ELF-1 (cell line): ENCODE data around the gene VWA5A.
"Not testable (repeated sequence)": the region's sequence is repeated elsewhere in the genome, so short reads cannot be mapped to it uniquely, and the experiment has no call there.

Source experiments
- DNase-seq: peaks from one replicate; pipeline ENCODE4 v3.0.0-alpha.2; 2016; ENCODE audit warnings: low read depth, low spot score

The VWA5A gene

DNA sequence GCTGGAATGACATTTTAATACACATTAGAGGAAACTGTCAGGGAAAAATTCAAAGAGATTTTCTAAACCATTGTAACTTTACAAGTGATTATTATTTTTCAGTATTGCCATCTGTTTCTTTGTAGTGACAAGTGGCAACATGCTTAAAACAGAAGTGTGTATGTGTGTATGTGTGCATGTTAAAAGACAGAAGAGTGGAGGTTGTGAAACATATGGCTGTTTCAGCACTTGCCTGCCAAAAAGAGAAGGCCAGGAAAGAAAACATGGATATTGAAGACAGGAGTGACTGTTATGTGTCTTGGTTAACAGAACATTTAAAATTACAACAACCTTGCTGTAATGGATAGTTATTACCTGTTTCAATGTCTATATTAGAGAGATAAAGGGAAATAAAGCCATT is 24.3 kb upstream of the VWA5A start:
- DNase-seq, result no peak

DNA sequence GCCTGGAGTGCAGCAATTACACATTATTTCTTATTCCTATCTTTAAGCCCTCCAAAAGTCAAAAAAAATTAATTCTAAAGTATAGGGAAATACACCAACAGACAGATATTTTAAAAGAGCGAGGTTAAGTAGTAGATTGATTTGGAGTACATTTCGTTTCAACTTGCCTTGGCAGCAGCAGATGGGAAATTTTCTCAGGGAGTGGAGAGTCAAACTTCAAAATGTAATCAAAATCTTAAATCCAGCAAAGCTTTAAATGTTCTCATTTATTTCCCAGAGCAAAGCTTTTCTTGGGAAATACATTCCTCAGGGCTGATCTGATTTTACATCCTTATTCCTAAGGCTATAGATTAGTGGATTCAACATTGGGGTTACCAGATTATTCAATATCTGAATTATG is 21.9 kb upstream of the VWA5A start:
- DNase-seq, result no peak

DNA sequence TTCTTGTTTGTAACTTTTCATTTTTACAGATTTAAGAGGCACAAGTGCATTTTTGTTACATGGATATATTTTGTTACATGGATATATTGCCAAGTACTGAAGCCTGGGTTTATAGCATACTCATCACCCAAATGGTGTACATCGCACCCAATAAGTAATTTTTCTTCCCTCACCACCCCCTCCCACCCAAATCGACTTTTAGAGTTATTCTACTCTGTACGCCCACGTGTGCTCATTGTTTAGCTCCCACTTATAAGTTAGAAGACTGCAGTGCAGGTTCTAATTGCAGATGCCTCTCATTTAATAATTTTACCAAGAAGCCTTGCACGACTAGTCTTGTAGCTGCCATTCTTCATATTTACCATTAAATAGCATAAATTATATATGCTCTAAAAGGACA is 20.5 kb upstream of the VWA5A start:
- no peak for DNase-seq

DNA sequence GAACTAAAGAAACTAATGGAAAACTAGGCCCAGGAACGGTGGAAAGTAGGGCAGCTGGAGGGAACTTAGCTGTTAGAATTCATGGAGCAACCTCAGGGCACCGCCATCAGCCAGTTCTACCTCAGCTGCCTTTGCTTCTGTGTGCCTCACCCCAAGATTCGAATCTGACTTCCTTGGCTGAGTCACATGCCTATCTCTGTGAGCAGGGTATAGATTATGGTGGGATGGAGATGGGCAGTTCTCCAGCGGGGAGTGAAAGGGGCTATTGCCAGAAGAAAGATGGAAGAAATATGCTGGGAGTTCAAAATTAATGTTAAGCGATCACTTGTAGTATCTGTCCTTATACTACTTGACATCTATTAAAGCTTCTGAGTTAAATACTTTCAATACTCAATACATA is 18.9 kb upstream of the VWA5A start:
- DNase-seq, result no peak

DNA sequence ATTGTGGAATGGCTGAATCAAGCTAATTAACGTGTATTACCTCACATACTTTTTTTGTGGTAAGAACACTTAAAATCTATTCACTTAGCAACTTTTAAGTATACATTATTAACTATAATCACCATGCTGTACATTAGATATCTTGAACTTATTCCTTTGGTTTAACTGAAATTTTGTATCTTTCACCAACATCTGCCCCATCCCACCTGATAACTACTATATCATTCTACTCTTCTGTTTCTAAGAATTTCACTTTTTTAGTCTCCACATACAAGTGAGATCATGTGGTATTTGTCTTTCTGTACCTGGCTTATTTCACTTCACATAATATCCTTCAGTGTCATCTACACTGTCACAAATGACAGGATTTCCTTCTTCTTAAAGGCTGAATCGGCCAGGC is 17.1 kb upstream of the VWA5A start:
- DNase-seq, result no peak

DNA sequence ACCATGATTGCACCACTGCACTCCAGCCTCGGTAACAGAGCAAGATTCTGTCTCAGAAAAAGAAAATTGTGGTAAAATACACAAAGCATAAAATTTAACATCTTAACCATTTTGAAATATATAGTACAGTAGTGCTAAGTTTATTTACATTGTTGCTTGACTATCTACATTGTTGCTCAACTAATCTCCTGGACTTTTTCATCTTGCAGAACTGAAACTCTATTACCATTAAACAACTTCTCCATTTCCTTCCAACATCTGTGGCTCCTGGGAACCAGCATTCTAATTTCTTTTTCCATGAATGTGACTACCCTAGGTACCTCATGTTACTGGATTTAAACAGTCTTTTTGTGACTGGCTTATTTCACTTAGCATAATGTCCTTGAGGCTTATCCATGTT is 13.5 kb upstream of the VWA5A start:
- DNase-seq, result no peak

DNA sequence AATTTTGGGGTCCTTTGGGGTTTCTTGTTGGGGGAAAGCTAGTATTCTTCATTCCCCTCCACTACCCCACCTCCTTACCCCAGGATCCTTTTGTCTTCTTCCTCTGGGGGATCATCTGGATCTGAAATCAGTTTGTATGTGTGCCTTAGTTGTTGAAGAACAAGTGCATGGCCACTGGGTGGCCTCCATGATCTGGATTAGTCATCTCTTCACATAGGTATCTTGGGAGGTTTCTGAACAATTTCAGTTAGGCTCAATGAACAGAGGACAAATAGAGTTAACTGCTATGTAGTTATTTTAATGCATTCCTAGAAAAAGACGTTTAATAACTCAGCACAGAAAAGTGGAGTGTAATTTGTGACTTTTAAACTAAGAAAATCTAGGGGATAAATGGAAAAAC is 7.1 kb upstream of the VWA5A start:
- no peak for DNase-seq

DNA sequence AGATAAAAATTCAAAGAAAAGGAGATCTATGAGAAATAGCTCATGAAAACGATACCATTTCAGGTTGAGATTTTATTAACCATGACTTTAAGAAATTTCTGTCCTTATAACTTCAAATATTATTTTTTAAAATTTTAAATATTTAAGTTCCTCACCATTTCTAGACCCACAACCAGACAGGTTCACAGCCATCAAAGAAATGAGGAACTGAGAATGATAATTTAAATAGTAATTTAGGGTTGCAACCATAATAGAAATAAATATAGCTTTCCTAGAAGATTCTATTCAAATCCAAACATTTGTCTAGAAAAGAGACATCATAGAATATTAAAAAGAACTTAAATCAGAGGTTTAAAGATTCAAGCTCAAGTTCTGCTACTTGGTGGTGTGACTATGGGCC is 5.9 kb upstream of the VWA5A start:
- DNase-seq, result no peak

DNA sequence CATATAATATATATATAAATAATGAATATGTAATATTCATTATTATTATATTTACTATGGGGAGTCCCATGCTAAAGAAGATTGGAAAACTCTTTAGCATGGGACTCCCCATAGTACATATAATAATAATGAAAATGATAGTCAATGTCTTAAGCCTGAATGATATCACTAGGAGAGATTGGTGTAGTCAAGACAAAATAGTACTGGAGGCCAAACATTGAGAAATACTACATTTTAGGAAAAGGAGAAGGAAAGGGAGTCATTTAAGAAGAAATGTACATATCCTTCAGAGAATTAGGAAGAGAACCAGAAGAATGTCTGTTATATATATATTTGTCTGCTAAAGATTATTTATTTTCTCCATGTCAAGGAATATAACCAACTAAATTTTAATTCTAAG is 5.0 kb upstream of the VWA5A start:
- DNase-seq, result no peak

DNA sequence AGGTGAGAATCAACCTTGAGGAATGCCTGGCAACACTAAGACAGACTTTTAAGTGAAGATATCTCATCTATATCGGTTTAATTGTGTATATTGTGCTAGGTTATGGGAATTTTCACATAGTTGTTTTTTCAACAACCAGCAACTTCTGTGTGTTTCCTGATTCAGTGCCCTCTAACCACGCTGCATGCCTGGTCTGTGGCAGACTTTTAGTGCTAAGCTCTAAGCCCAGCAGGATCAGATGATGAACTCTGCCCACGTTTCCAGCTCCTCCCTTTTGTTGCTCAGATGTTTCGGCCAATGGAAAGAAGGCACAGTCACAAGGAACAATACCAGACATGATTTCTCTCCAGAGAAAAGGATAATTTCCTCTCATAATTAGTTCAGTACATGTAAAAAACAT is 1.4 kb upstream of the VWA5A start:
- DNase-seq, result no peak

DNA sequence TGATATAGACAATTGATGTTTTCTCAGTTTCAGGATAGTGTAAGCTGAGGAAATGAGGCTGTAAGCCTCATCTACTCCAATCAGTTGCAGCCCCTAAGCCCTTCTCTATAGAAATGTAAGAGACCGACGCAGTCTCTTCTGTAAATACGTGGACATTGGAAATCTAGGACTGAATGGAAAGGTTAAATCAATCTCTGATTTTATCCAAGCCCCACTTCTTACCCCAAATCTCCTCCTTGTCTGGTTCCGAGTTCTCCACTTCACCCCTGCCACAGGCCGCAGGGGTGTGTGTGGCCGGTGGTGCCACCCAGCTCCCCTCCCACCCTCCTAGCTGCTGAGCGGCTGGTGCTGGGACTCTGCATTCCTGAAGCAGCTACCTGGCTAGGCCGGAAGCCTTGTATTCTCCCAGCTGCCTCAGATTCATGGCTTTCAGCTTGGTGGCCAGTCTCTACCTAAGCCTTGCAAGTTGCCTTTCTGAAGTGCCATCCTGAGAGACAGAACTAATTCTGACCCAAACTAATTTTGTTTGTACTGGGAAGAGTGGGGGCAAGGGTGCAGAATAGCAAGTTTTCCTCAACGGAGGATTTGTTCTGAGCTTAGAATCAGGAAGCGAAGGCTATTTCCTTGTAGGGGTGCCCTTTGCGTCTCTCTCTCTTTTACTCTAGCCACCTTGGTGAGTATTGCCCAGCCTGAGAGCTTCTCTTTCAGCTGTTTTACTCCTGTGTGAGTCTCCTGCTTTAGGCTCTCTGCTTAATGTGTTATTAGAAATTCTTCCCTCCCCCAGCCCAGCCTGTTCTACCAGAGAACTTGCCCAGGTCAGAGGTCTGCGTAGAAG is 749 bp downstream of the VWA5A start:
- peak; percentile 43 for DNase-seq

DNA sequence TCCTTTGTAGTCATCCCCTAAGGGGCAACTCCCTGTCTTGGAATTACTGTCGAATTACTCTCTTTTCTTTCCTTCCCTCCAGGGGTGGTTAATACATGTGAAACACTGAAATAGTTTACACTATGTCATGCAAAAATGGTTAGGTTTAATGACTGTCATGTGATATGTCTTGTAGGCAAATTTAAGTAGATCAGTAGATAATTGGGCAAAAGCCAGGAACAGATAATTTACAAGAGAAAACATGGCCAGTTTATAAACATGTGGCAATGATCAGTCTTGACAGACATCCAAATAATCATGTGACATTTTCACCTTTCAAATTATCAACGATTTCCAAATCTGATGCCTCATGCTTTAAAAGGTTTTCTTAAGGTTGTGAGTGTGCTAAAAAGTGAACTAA is 3.9 kb downstream of the VWA5A start:
- no peak for DNase-seq

DNA sequence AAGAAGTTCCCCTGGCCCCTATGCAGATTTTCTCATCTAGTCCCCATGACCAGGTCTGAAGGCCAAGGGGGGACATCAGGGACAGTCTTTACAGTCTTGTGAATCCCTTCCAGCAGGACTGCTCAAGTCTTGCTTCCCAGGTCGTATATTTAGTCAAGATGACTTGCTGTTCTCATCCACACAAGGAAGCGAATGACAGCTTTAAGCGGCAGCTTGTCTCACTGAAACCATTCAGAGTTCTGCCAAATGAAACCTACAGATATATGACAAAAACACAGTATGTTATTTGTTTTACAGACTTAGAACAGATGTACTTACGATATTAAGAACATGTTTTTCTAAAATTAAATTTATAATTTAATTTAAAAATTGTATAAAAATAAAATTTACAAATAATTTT is 5.6 kb downstream of the VWA5A start:
- DNase-seq, result no peak

DNA sequence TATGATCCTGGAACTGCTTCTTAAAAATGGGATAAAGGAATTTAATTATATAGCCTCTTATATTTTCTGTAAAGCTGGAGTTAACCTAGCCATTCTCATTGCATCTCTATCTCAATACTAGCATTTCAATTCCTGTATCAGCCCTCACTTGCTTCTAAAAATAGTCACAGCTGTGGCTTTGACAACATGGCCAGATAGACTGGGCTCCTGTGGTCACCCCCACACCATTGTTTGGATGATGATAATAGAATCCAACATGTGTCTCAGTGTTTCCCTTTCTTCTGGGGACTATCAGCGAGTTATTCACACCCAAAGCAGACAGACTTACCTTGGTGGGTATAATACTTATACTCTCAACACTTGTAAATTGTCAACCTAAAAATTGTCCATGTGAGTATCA is 6.9 kb downstream of the VWA5A start:
- no peak for DNase-seq

DNA sequence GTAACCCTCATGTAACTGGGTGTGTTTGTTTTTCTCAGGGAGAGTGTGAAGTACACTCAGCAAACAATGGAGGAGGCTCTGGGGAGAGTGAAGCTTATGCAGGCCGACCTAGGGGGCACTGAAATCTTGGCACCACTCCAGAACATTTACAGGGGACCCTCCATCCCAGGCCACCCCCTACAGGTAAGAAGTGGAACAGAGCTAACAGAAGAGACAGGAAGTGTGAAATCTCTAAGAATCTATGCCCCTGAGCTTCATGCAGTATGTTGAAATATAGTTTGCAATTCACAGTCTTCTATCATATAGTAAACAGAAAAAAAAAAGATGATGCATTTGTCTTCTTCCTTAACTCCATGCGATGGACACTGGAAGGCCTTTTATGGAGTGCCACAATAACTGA is 8.4 kb downstream of the VWA5A start:
- DNase-seq, result no peak

DNA sequence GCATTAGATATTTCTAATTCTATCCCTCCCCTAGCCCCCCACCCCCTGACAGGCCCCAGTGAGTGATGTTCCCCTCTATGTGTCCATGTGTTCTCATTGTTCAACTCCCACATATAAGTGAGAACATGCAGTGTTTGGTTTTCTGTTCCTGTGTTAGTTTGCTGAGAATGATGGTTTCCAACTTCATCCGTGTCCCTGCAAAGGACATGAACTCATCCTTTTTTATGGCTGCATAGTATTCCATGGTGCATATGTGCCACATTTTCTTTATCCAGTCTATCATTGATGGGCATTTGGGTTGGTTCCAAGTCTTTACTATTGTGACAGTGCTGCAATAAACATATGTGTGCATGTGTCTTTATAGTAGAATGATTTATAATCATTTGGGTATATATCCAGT is 11.9 kb downstream of the VWA5A start:
- not testable (repeated sequence) for DNase-seq

DNA sequence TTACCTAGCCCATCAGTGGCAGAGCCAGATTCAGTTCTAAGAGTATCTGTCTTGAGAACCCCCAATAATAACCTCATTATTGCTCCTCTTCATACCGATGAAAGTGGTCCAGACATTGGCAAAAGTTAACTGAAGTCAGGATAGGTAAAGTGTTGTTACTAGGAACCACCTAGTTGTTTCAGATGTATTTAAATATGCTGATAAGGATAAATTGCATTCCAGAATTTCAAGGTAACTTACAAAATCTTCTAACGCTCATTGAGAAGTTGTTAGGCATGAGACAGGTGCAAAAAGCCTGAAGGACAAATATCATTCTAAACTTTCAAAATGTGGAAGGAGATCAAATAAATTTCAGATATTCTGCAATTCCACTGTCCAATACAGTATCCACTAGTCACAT is 27.8 kb downstream of the VWA5A start:
- DNase-seq, result no peak

DNA sequence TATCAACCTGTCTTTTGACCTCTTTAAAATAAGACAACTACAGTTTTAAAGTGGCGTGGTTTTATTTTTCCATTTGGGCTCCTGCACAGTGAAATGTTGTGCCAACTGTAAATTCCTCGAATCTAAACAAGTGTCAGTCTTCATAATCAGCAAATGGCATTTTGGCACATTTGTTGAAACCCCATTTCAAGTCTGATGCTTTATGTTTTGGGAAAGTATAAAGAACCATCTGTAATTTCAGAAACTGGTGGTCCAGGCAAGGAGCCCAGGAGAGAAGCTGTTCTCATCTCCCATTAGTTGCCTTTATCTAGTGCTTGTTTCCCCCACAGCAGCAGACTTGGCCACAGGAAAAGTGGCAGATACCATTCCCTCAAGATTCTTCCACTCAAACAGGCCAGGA is 32.7 kb downstream of the VWA5A start:
- DNase-seq, result no peak

DNA sequence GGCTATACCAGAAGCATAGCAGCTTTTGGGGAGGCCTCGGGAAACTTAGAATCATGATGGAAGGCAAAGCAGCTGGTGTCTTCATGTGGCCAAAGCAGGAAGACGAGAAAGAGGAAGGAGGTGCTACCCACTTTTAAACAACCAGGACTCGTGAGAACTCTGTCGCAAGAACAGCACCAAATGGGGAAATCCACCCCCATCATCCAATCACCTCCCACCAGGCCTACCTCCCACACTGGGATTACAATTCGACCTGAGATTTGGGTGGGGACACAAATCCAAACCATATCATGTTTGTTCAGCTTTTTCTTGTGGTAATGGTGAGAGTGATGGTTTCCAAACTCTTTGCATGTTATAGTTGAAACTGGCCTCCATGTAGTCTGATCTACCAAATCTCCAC is 35.4 kb downstream of the VWA5A start:
- no peak for DNase-seq

DNA sequence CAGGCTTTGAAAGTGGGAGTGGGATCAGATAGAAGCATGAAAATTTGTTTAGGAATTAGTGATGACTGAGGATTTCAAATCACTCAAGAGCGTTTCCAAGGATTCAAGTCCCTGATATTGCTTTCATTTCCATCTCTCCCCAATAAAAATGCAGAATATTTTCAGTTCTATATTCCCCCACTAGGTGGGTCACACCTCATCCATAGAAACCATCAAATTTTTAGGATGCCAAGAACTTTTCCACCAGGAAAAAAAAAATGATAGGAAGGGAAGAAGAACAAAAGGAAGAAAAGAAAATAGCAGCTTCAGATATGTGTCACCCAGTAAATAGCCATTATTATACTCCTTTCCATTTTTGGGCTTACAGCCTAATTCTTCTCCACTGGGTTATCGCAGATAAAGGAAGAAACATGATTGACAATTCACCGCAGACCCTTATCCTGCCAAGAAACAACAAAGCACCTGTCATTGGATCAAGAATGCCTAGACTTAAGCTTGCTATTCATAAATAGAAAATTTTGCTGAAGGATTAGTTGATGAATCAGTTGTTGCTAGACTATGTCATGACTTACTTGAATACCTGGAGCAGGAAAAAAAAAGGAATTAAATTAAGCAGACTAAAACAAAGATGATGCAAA is 37.6 kb downstream of the VWA5A start:
- no peak for DNase-seq

DNA sequence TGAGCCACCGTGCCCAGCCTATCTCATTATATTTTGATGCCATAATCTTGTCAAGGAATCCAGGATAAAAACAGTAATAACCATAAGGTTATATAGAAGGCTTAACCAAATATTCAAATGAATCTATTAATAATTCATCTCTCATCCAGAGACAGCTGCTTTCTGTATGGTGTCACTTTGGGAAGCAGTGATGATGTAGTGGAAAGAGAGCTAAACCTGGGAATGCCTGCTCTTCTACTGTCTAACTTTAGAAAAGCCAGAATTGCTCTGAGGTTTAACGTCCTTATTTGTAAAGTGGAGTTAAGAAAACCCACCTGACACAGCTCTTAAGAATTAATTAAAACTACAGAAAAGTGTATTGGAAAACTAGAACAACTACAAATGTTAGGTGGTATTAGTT is 38.6 kb downstream of the VWA5A start:
- no peak for DNase-seq

DNA sequence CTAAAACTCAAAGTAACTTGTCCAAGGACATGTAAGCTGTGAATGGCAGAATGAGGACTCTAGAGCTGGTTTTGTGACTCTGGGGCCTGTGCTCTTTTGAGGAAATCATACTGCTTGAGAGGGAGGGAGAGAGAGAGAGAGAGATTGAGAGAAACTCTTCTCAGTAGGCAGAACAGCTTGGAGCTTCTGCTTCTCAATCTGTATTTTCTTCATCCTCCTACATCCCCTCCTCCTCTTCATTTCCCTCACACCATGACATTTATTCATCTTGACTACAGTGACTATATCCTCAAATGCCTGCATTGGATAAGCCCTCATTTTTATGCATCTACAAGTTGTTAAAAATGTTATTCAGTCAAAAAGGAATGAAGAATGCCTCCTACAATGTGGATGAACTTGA is 44.2 kb downstream of the VWA5A start:
- DNase-seq, result no peak

DNA sequence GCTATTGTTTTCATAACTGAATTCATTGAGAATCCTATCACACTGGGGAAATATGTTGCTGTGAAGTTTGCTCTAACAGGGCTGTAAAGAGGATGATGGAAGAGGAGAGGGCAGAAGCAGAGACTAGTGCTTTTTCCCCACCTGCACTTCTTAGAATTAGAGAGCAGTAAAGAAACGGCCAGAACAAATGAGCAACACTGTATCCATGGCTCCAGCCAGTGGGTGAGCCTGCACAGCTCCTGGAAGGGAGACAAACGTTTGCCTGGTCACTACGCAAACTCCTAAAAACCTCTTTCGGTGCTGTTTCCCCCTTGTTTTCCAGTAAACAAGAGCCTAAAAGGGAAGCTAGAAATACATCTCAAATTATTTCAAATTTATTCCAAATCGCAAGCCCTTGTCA is 45.7 kb downstream of the VWA5A start:
- no peak for DNase-seq

DNA sequence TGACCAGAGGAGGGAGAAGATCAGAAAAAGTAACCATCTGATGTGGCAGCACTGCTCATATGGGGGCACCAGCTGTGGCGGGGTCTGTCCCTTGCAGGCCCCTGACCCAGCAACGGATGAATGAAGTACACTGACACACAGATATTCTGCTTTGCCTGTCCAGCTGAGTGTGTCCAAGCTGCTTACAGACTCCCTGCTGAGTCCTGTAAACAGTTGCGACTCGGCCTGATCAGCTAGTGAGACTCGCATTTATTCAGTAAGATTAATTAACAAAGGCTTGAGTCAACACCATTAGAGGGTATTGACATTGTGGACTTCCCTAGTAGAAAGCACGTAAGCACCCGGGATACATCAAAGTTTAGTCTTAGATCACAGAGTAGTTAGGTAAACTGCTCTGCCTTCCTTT is 52.6 kb downstream of the VWA5A start:
- DNase-seq, result peak; percentile 9
